Measurements from ENCODE around the gene ZC3H14.
"Not testable (repeated sequence)": the region's sequence is repeated elsewhere in the genome, so short reads cannot be mapped to it uniquely, and the experiment has no call there.

The ZC3H14 gene

GRCh38 chr14:88522393-88522792, 40.4 kb upstream of the ZC3H14 start:
- in situ Hi-C loops (cut with MboI; ENCODE audit: low pct_unique_long_range_greater_than_20kb, low sequenced_read_pairs, unreplicated experiment): no loop called here
- DNase-seq (ENCODE audit: low spot score): no peak
- TF ChIP-seq CTCF (IDR thresholded peaks at IDR 0.05; ENCODE audit: extremely low read depth, insufficient read depth, missing control alignments): no peak

GRCh38 chr14:88529889-88530288, 32.9 kb upstream of the ZC3H14 start:
- DNase-seq (ENCODE audit: low spot score); in situ Hi-C loops (cut with MboI; ENCODE audit: low pct_unique_long_range_greater_than_20kb, low sequenced_read_pairs, unreplicated experiment): not testable (repeated sequence)

DNA sequence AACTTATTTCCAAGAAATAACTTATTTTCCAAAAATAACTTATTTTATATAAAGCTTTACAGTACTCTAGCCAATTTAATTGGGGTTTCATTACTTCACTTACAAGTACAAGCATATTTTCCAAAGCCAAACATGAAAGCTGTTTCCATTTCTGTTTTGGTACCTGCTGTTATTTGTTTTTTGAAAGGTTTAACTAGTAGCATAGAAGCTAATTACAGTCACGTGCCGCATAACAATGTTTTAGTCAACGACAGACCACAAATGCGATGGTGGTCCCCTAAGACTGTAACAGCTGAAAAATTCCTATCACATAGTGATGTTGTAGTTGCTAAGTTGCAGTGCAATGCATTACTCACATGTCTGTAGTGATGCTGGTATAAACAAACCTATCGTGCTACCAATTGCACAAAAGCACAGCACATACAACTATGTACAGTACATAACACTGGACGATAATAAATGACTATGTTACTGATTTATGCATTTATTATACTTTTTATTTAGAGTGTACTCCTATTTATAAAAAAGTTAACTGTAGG, 29.7 kb upstream of the ZC3H14 start:
- no peak for DNase-seq (ENCODE audit: low spot score)
- in situ Hi-C loops (cut with MboI; ENCODE audit: low pct_unique_long_range_greater_than_20kb, low sequenced_read_pairs, unreplicated experiment): no loop called here
- no peak for TF ChIP-seq CTCF (IDR thresholded peaks at IDR 0.05; ENCODE audit: extremely low read depth, insufficient read depth, missing control alignments)

DNA sequence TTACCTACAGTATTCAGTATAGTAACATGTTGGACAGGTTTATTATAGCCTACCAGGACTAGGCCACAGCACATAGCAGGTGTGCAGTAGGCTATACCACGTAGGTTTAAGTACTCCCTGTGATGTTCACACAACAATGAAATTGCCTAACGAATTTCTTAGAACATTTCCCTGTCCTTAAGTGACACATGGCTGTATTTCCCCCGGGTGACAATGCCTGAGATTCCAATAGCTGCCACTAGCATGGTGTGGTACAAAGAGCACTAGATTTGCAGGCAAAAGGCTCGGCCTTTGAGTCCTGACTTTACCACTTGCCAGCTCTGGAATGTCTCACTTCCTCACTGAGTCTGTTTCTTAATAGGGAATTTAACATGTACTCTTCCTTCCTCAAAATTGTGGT, 27.7 kb upstream of the ZC3H14 start:
- no peak for DNase-seq (ENCODE audit: low spot score)
- in situ Hi-C loops (cut with MboI; ENCODE audit: low pct_unique_long_range_greater_than_20kb, low sequenced_read_pairs, unreplicated experiment): no loop called here
- no peak for TF ChIP-seq CTCF (IDR thresholded peaks at IDR 0.05; ENCODE audit: extremely low read depth, insufficient read depth, missing control alignments)

GRCh38 chr14:88535813-88536212, 27.0 kb upstream of the ZC3H14 start:
- no peak for TF ChIP-seq CTCF (IDR thresholded peaks at IDR 0.05; ENCODE audit: extremely low read depth, insufficient read depth, missing control alignments)
- no peak for DNase-seq (ENCODE audit: low spot score)
- in situ Hi-C loops (cut with MboI; ENCODE audit: low pct_unique_long_range_greater_than_20kb, low sequenced_read_pairs, unreplicated experiment): no loop called here

DNA sequence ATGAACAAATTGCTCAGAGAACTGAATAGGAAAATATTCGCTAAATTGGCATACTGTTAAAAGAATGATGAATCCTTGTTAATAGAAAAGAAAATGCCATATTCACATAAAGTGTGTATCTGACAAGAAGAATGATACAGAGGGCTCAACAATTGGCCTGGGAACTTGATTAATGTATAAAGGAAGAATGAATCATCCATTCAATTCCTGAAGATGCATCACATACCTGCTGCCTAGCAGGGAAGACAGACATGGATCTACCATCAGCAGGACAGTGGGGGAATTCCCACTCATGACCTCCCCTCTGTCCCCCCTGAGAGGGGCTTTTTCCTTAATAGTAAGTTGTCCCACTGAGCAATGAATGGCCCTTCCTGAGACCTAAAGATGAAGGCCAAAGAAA, 21.5 kb upstream of the ZC3H14 start:
- TF ChIP-seq CTCF (IDR thresholded peaks at IDR 0.05; ENCODE audit: extremely low read depth, insufficient read depth, missing control alignments): no peak
- DNase-seq (ENCODE audit: low spot score): no peak
- in situ Hi-C loops (cut with MboI; ENCODE audit: low pct_unique_long_range_greater_than_20kb, low sequenced_read_pairs, unreplicated experiment): no loop called here

DNA sequence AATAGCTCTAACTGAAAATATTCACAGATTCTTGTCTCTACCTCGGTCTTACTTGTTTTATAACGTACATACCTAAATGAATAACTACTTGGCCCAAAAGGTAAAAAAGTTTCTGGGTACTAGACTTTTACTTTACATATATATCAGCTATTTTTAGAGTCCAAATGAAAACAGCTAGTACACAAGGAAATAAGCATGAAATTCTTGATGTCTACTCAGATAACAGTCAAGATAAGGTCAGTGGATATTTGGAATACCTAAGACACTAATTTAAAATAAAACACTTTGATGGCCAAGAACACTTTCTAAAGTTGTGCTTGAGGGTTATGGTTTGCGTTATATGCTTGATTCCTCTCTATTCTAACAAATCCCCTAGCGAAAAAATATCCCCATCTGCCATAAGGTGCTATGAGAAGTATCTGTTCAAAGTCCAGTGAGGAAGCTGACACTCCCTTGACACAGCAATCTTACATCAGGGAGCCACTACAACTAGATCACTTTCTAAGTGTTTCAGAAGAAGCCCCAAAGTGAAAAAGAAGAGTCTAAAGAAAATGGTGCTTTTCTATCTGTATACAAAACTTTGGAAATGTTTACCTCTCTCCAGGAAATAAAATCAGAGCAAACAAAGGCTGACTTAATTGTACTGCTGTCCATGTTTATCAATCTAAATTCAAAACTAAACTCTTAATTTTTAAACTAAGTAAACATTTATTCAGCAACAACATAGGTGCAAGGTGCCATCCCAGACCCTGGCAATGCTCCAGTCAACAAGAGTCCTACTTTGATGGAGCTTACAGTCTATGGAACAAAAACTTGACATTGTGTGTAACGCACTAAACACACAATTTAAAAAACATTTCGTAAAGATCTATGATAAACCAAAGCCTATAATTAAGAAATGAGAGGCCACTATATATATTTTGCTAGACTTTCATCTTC, 19.7 kb upstream of the ZC3H14 start:
- DNase-seq (ENCODE audit: low spot score): no peak
- TF ChIP-seq CTCF (IDR thresholded peaks at IDR 0.05; ENCODE audit: extremely low read depth, insufficient read depth, missing control alignments): no peak
- in situ Hi-C loops (cut with MboI; ENCODE audit: low pct_unique_long_range_greater_than_20kb, low sequenced_read_pairs, unreplicated experiment): no loop called here

Measured in GM13977 (cell line).